Dermis blood vessel endothelial cell (primary cell): ENCODE measurements around the gene ALOX5AP. TPM values are rescaled to one million over a fixed set of nuclear protein-coding genes. Genes with fewer than 3 reads are reported as not detected.
"Not testable (repeated sequence)": the region's sequence is repeated elsewhere in the genome, so short reads cannot be mapped to it uniquely, and the experiment has no call there.

Experiments used
- DNase-seq: peaks from one replicate; pipeline ENCODE4 v3.0.0; 2010
- total RNA-seq: library from RNA; depleted of rRNA; stranded (reverse); fragments of >200 nt; gene quantifications from 2 replicates; pipeline ENCODE4 v1.2.3, GENCODE V29; 2014

The ALOX5AP gene
- total RNA-seq, 1 donor from 2014 or later = 0.34 TPM

- peak; percentile 56 for DNase-seq
Observed at GRCh38 chr13:30738526-30739236, 3.3 kb downstream of the ALOX5AP start.

GRCh38 chr13:30739237-30739528 is 3.8 kb downstream of the ALOX5AP start:
- no peak for DNase-seq

- DNase-seq = peak; percentile 59
Observed at GRCh38 chr13:30739761-30740642, 4.7 kb downstream of the ALOX5AP start.

GRCh38 chr13:30742901-30743300 is 7.6 kb downstream of the ALOX5AP start:
- no peak for DNase-seq

- peak; percentile 85 for DNase-seq
Observed at GRCh38 chr13:30743319-30744055, 8.1 kb downstream of the ALOX5AP start.

- peak; percentile 40 for DNase-seq
Observed at GRCh38 chr13:30744056-30744680, 8.8 kb downstream of the ALOX5AP start.

- DNase-seq = no peak
Observed at GRCh38 chr13:30744681-30745077, 9.3 kb downstream of the ALOX5AP start.

GRCh38 chr13:30745906-30746686 is 10.8 kb downstream of the ALOX5AP start:
- peak; percentile 69 for DNase-seq

- no peak for DNase-seq
Observed at GRCh38 chr13:30746791-30747190, 11.4 kb downstream of the ALOX5AP start.

- DNase-seq = not testable (repeated sequence)
Observed at GRCh38 chr13:30747845-30748244, 12.5 kb downstream of the ALOX5AP start.

GRCh38 chr13:30748717-30749116 is 13.4 kb downstream of the ALOX5AP start:
- DNase-seq = no peak

GRCh38 chr13:30750036-30750435 is 14.7 kb downstream of the ALOX5AP start:
- DNase-seq = no peak

GRCh38 chr13:30751183-30751933 is 16.0 kb downstream of the ALOX5AP start:
- DNase-seq = no peak

GRCh38 chr13:30752201-30752797 is 17.0 kb downstream of the ALOX5AP start:
- DNase-seq = no peak

- DNase-seq = peak; percentile 60
Observed at GRCh38 chr13:30753030-30753616, 17.8 kb downstream of the ALOX5AP start.

- no peak for DNase-seq
Observed at GRCh38 chr13:30755678-30756077, 20.3 kb downstream of the ALOX5AP start.

GRCh38 chr13:30757026-30757742 is 21.8 kb downstream of the ALOX5AP start:
- DNase-seq = no peak

GRCh38 chr13:30759748-30760147 is 24.4 kb downstream of the ALOX5AP start:
- DNase-seq = no peak

- DNase-seq = no peak
Observed at GRCh38 chr13:30762643-30763042, 27.3 kb downstream of the ALOX5AP start.
